ENCODE measurements around the gene GDPD5.

- TF ChIP-seq POLR2A (IDR thresholded peaks at IDR 0.05; ENCODE audit: low read depth, low read length) (no peak), CTCF (IDR thresholded peaks at IDR 0.05; ENCODE audit: extremely low read depth in 1 of 2, insufficient read depth in 1 of 2, low read depth in 1 of 2, low read length in 2 of 2) (no peak), POLR2AphosphoS5 (IDR thresholded peaks at IDR 0.05; ENCODE audit: insufficient read depth, low read depth, low read length) (no peak), JUN (IDR thresholded peaks at IDR 0.05; ENCODE audit: borderline replicate concordance, insufficient read depth, insufficient read length, low read depth) (no peak), EZH2 (IDR thresholded peaks at IDR 0.05; ENCODE audit: borderline replicate concordance, low read depth, low read length, severe bottlenecking) (no peak), GATA2 (IDR thresholded peaks at IDR 0.05; ENCODE audit: insufficient read depth, insufficient read length, low read depth, low read length) (no peak), FOS (IDR thresholded peaks at IDR 0.05; ENCODE audit: borderline replicate concordance, insufficient read depth, low read length) (no peak)
- TF ChIP-seq, protein P1, sequence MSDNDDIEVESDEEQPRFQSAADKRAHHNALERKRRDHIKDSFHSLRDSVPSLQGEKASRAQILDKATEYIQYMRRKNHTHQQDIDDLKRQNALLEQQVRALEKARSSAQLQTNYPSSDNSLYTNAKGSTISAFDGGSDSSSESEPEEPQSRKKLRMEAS (IDR thresholded peaks at IDR 0.05; ENCODE audit: insufficient read depth, insufficient read length): no peak
These were observed 99.0 kb downstream of the GDPD5 start for GRCh38 chr11:75426720-75427086.

Data from endothelial cell of umbilical vein (primary cell).